HG03571 (cell line): Measurements from ENCODE around the gene VPS26B.
"Not testable (repeated sequence)": the region's sequence is repeated elsewhere in the genome, so short reads cannot be mapped to it uniquely, and the experiment has no call there.

Experiments
- ATAC-seq: cut with Tn5 transposase; IDR thresholded peaks from one replicate; pipeline ENCODE4 v1.9.1; 2021; ENCODE audit not compliant: unreplicated experiment

VPS26B gene

GRCh38 chr11:134255184-134255561, 30.7 kb downstream of the VPS26B start:
- ATAC-seq, result not testable (repeated sequence)

GRCh38 chr11:134257101-134257500, 32.6 kb downstream of the VPS26B start:
- ATAC-seq, result no peak

- ATAC-seq, result no peak
These were observed 34.1 kb downstream of the VPS26B start for GRCh38 chr11:134258577-134258976.

- ATAC-seq, result no peak
These were observed 36.0 kb downstream of the VPS26B start for GRCh38 chr11:134260503-134260902.

GRCh38 chr11:134260983-134261382, 36.5 kb downstream of the VPS26B start:
- no peak for ATAC-seq

GRCh38 chr11:134261626-134262488, 37.4 kb downstream of the VPS26B start:
- ATAC-seq, result no peak

GRCh38 chr11:134264966-134265764, 40.7 kb downstream of the VPS26B start:
- no peak for ATAC-seq

GRCh38 chr11:134266440-134266839, 42.0 kb downstream of the VPS26B start:
- ATAC-seq, result no peak

- ATAC-seq, result no peak
These were observed 42.4 kb downstream of the VPS26B start for GRCh38 chr11:134266841-134267251.

- no peak for ATAC-seq
These were observed 43.0 kb downstream of the VPS26B start for GRCh38 chr11:134267461-134267860.

- no peak for ATAC-seq
These were observed 43.5 kb downstream of the VPS26B start for GRCh38 chr11:134267966-134268365.

- no peak for ATAC-seq
These were observed 45.8 kb downstream of the VPS26B start for GRCh38 chr11:134270250-134270714.

GRCh38 chr11:134271978-134272377, 47.5 kb downstream of the VPS26B start:
- no peak for ATAC-seq

GRCh38 chr11:134272381-134273316, 48.2 kb downstream of the VPS26B start:
- no peak for ATAC-seq

- no peak for ATAC-seq
These were observed 48.8 kb downstream of the VPS26B start for GRCh38 chr11:134273317-134273712.

GRCh38 chr11:134275188-134275533, 50.7 kb downstream of the VPS26B start:
- ATAC-seq, result no peak

GRCh38 chr11:134275534-134276395, 51.3 kb downstream of the VPS26B start, which contains the start of gene GLB1L3:
Gene GLB1L3 (plus strand): TSS chr11:134276379. CDS start chr11:134276741, 362 bp downstream.
- no peak for ATAC-seq

GRCh38 chr11:134276396-134277182, 52.1 kb downstream of the VPS26B start:
- no peak for ATAC-seq
